K562 (cell line): Measurements from ENCODE around the gene GPNMB. TPM values are rescaled to one million over a fixed set of nuclear protein-coding genes. Genes with fewer than 3 reads are reported as not detected.

Experiments
- BACH1 ChIP-seq: fragments of 200-800 bp; sonication (Bioruptor generic); IDR thresholded peaks from 2 replicates; pipeline ENCODE4 v1.6.1; 2016; ENCODE audit warnings: missing genetic modification characterization, missing compliant biosample characterization
- CEBPG ChIP-seq, 3 experiments: fragments of 200-800 bp in 1 of 3; sonication (Bioruptor generic) in 1 of 3; sonication (generic) in 1 of 3; formaldehyde crosslinking in 1 of 3; IDR thresholded peaks in 2 of 3; conservative IDR thresholded peaks in 1 of 3; 2 replicates each; pipeline versions ENCODE4 v1.6.1 to v1.8.0; 2016 to 2022; ENCODE audit warnings: missing compliant biosample characterization in 2 of 3, missing genetic modification characterization in 2 of 3, mild to moderate bottlenecking in 1 of 3, missing genetic modification reagents in 1 of 3
- GTF2E2 ChIP-seq: fragments of 200-800 bp; sonication (Bioruptor generic); IDR thresholded peaks from 2 replicates; pipeline ENCODE4 v1.6.1; 2016; ENCODE audit warnings: missing genetic modification characterization, missing compliant biosample characterization
- JUN ChIP-seq, 2 experiments: sonication (generic) in 1 of 2; formaldehyde crosslinking in 1 of 2; IDR thresholded peaks; 2 replicates each; pipeline versions ENCODE4 v1.6.1 to v1.8.0; 2012 to 2022; ENCODE audit warnings: borderline replicate concordance in 2 of 2, mild to moderate bottlenecking in 2 of 2, improper control_type of control experiment in 1 of 2, low read depth in 1 of 2, low read length in 1 of 2, missing genetic modification reagents in 1 of 2
- MEF2D ChIP-seq: conservative IDR thresholded peaks from 2 replicates; pipeline ENCODE4 v1.6.1; 2016; ENCODE audit warnings: low read depth, missing genetic modification characterization, missing compliant biosample characterization
- NFYB ChIP-seq: IDR thresholded peaks from 2 replicates; pipeline ENCODE4 v1.6.1; 2011; ENCODE audit warnings: mild to moderate bottlenecking, moderate library complexity; ENCODE audit not compliant: insufficient read length; ENCODE audit errors: extremely low read depth
- NONO ChIP-seq, 2 experiments: fragments of 200-400 bp in 1 of 2; fragments of 450-650 bp in 1 of 2; formaldehyde crosslinking in 1 of 2; IDR thresholded peaks; 2 replicates each; pipeline ENCODE4 v1.6.1; 2017; ENCODE audit warnings: low read depth in 2 of 2, mild to moderate bottlenecking in 2 of 2, moderate library complexity in 2 of 2, low read length in 1 of 2
- PYGO2 ChIP-seq: fragments of 450-650 bp; IDR thresholded peaks from 2 replicates; pipeline ENCODE4 v1.6.1; 2016; ENCODE audit warnings: mild to moderate bottlenecking, missing genetic modification characterization, moderate library complexity, missing compliant biosample characterization
- SLC30A9 ChIP-seq: fragments of 250-450 bp; sonication (Bioruptor Pico); IDR thresholded peaks from 2 replicates; pipeline ENCODE4 v1.8.0; 2022; ENCODE audit warnings: mild to moderate bottlenecking, moderate library complexity
- SNRNP70 ChIP-seq: fragments of 200-400 bp; formaldehyde crosslinking; optimal IDR thresholded peaks from 2 replicates; pipeline ENCODE3; 2017; ENCODE audit warnings: low read depth, low read length
- TBL1XR1 ChIP-seq, 2 experiments: IDR thresholded peaks; 2 replicates each; pipeline ENCODE4 v1.6.1; 2012; ENCODE audit warnings: improper control_type of control experiment in 2 of 2, low read length in 2 of 2, mild to moderate bottlenecking in 1 of 2
- TBP ChIP-seq: optimal IDR thresholded peaks from 2 replicates; pipeline ENCODE3; 2011; ENCODE audit warnings: low read depth, low read length, improper control_type of control experiment
- ZNF165 ChIP-seq: fragments of 250-450 bp; sonication (Bioruptor Pico); IDR thresholded peaks from 2 replicates; pipeline ENCODE4 v1.4.0; 2020; ENCODE audit warnings: borderline replicate concordance
- polyA plus RNA-seq, 8 experiments: library from polyadenylated mRNA; depleted of rRNA in 4 of 8; stranded (reverse) in 5 of 8; unstranded in 3 of 8; fragments of >200 nt; fragmentation: Nextera tagmentation in 2 of 8; fragmentation: Illumina TruSeq in 1 of 8; extraction: Ambion mirVana in 2 of 8; extraction: Trizol in 1 of 8; gene quantifications; 2 replicates each; pipeline versions ENCODE4 v1.2.1 to v1.2.3, GENCODE V29; 2011 to 2014; ENCODE audit warnings: inconsistent platforms in 1 of 8, missing spikeins in 1 of 8
- total RNA-seq, 7 experiments: library from RNA; depleted of rRNA in 6 of 7; stranded (reverse); fragments of >200 nt in 6 of 7; fragmentation: Illumina TruSeq in 2 of 7; extraction: Trizol in 2 of 7; gene quantifications; 2 replicates each; pipeline versions ENCODE4 v1.2.1 to v1.2.3, GENCODE V29; 2011 to 2021; ENCODE audit warnings: low replicate concordance in 1 of 7
- TF ChIP-seq, protein P1 (sequence below): fragments of 450-650 bp; formaldehyde crosslinking; IDR thresholded peaks from 2 replicates; pipeline ENCODE4 v1.4.0; 2020; ENCODE audit warnings: mild to moderate bottlenecking, moderate library complexity
- TF ChIP-seq, protein P2 (sequence below): fragments of 450-650 bp; IDR thresholded peaks from 2 replicates; pipeline ENCODE4 v1.6.1; 2014; ENCODE audit warnings: low read depth, mild to moderate bottlenecking, moderate library complexity, borderline replicate concordance
- TF ChIP-seq, protein P3 (sequence below): fragments of 250-450 bp; sonication (Bioruptor Pico); IDR thresholded peaks from 2 replicates; pipeline ENCODE4 v1.8.0; 2022; ENCODE audit warnings: moderate library complexity, mild to moderate bottlenecking, inconsistent platforms
- TF ChIP-seq, protein P4 (sequence below), 2 experiments: fragments of 450-650 bp; conservative IDR thresholded peaks; 2 replicates each; pipeline ENCODE4 v1.6.1; 2017; ENCODE audit warnings: mild to moderate bottlenecking in 2 of 2, moderate library complexity in 2 of 2
- TF ChIP-seq, protein P5 (sequence below): conservative IDR thresholded peaks from 2 replicates; pipeline ENCODE4 v1.6.1; 2011; ENCODE audit warnings: low read depth, mild to moderate bottlenecking, low read length; ENCODE audit not compliant: control insufficient read depth

The GPNMB gene
- total and polyA plus RNA-seq, 9 of the 15 experiments (the other 6 are each of a cell fraction or from before 2014, with no cell fraction given), result 0.15 to 0.72 (median 0.33) TPM

DNA sequence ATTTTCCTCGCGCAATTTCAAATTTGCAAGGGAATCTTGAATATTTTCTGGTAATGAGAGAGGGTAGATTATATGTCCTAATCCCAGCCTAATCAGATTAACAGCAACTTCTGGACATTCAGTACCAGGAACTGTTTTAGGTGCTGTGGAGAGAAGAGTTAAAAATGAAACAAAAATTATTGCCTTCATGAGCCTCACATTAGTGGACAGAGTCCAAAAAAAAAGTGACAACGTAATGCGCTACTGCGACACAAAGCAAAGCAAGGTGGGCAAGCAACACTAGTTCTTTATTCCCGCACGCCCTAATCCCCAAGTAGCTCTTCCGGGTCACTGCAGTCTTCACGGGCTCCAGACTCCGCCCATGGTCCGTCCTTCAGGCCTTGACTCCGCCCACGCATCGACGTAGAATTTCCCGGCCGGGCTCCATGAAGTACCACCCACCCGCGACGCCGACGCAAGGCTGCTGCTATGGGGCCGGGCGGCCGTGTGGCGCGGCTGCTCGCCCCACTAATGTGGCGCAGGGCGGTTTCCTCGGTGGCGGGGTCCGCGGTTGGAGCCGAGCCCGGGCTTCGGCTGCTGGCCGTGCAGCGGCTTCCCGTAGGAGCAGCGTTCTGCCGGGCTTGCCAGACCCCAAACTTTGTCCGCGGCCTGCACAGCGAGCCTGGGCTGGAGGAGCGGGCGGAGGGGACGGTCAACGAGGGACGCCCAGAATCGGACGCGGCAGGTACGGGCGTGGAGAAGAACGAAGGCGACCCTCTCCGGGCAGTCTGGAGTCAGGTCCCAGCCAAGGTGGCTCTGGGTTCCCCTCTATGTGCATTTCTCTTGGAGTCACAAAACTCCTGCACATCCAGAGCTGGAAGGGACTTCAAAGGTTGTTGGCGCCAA, 52.6 kb downstream of the GPNMB start, which contains the start of gene MALSU1 (continued):
- TF ChIP-seq NONO (IDR thresholded peaks at IDR 0.05; ENCODE audit: low read depth in 2 of 2, low read length in 1 of 2) (peak in 1 of 2 experiments; percentile 87; a peak in 2 of 4 replicates), TBP (peak; percentile 77), ZNF165 (no peak), TBL1XR1 (IDR thresholded peaks at IDR 0.05; ENCODE audit: low read length in 2 of 2) (peak in 1 of 2 experiments; percentile 28; a peak in 1 of 4 replicates), MEF2D (tag) (peak; percentile 72; the same call in 1 of the 2 replicates), BACH1 (tag) (no peak; the same call in 1 of the 2 replicates), JUN (IDR thresholded peaks at IDR 0.05; ENCODE audit: borderline replicate concordance, low read depth, low read length) (no peak; the same call in 1 of the 2 replicates), JUN (CRISPR knock-in tag; IDR thresholded peaks at IDR 0.05; ENCODE audit: borderline replicate concordance) (no peak; the same call in 1 of the 2 replicates), CEBPG (CRISPR knock-in tag; IDR thresholded peaks at IDR 0.05) (no peak; the same call in 1 of the 2 replicates), CEBPG (tag; conservative IDR thresholded peaks at IDR 0.05 in 1 of 2, IDR thresholded peaks at IDR 0.05 in 1 of 2) (no peak), GTF2E2 (tag) (no peak; the same call in 1 of the 2 replicates), SLC30A9 (no peak), SNRNP70 (no peak), PYGO2 (tag) (0 out of 2 replicates have a peak, but pooled peaks have one; percentile 17), NFYB (no peak)
- TF ChIP-seq, protein P1, sequence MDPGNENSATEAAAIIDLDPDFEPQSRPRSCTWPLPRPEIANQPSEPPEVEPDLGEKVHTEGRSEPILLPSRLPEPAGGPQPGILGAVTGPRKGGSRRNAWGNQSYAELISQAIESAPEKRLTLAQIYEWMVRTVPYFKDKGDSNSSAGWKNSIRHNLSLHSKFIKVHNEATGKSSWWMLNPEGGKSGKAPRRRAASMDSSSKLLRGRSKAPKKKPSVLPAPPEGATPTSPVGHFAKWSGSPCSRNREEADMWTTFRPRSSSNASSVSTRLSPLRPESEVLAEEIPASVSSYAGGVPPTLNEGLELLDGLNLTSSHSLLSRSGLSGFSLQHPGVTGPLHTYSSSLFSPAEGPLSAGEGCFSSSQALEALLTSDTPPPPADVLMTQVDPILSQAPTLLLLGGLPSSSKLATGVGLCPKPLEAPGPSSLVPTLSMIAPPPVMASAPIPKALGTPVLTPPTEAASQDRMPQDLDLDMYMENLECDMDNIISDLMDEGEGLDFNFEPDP (CRISPR knock-in tag), result no peak
- TF ChIP-seq, protein P2, sequence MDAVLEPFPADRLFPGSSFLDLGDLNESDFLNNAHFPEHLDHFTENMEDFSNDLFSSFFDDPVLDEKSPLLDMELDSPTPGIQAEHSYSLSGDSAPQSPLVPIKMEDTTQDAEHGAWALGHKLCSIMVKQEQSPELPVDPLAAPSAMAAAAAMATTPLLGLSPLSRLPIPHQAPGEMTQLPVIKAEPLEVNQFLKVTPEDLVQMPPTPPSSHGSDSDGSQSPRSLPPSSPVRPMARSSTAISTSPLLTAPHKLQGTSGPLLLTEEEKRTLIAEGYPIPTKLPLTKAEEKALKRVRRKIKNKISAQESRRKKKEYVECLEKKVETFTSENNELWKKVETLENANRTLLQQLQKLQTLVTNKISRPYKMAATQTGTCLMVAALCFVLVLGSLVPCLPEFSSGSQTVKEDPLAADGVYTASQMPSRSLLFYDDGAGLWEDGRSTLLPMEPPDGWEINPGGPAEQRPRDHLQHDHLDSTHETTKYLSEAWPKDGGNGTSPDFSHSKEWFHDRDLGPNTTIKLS, result peak; percentile 64; the same call in 1 of the 2 replicates
- TF ChIP-seq, protein P3, sequence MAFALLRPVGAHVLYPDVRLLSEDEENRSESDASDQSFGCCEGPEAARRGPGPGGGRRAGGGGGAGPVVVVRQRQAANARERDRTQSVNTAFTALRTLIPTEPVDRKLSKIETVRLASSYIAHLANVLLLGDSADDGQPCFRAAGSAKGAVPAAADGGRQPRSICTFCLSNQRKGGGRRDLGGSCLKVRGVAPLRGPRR (CRISPR knock-in tag), result no peak
- TF ChIP-seq, protein P4, sequence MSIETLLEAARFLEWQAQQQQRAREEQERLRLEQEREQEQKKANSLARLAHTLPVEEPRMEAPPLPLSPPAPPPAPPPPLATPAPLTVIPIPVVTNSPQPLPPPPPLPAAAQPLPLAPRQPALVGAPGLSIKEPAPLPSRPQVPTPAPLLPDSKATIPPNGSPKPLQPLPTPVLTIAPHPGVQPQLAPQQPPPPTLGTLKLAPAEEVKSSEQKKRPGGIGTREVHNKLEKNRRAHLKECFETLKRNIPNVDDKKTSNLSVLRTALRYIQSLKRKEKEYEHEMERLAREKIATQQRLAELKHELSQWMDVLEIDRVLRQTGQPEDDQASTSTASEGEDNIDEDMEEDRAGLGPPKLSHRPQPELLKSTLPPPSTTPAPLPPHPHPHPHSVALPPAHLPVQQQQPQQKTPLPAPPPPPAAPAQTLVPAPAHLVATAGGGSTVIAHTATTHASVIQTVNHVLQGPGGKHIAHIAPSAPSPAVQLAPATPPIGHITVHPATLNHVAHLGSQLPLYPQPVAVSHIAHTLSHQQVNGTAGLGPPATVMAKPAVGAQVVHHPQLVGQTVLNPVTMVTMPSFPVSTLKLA (conservative IDR thresholded peaks at IDR 0.05), result peak; percentile 75 to 91
- TF ChIP-seq, protein P5, sequence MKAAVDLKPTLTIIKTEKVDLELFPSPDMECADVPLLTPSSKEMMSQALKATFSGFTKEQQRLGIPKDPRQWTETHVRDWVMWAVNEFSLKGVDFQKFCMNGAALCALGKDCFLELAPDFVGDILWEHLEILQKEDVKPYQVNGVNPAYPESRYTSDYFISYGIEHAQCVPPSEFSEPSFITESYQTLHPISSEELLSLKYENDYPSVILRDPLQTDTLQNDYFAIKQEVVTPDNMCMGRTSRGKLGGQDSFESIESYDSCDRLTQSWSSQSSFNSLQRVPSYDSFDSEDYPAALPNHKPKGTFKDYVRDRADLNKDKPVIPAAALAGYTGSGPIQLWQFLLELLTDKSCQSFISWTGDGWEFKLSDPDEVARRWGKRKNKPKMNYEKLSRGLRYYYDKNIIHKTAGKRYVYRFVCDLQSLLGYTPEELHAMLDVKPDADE, result peak; percentile 81; the same call in 1 of the 2 replicates
